AG09309 (cell line): ENCODE data around the gene IL22.

Experiments
- DNase-seq: peaks from one replicate; pipeline ENCODE4 v3.0.0-alpha.2; 2010; ENCODE audit warnings: low read depth
- H3K4me3 ChIP-seq: 2 replicates; pipeline ENCODE4 v1.5.1; 2011; ENCODE audit warnings: mild to moderate bottlenecking, low read depth, low read length, moderate library complexity; ENCODE audit not compliant: control insufficient read depth
- CTCF ChIP-seq: IDR thresholded peaks from 2 replicates; pipeline ENCODE4 v1.5.1; 2011; ENCODE audit warnings: mild to moderate bottlenecking, low read depth, low read length, inconsistent platforms; ENCODE audit not compliant: insufficient read depth, control insufficient read depth; ENCODE audit errors: missing control alignments

Gene IL22

GRCh38 chr12:68253504-68253903 lies at the start of gene IL22:
IL22 (minus strand) TSS chr12:68253604; CDS start chr12:68253448, 156 bp downstream.
- DNase-seq: no peak
- TF ChIP-seq CTCF: no peak
- H3K4me3 ChIP-seq: no peak within 1 kb of the TSS

DNA sequence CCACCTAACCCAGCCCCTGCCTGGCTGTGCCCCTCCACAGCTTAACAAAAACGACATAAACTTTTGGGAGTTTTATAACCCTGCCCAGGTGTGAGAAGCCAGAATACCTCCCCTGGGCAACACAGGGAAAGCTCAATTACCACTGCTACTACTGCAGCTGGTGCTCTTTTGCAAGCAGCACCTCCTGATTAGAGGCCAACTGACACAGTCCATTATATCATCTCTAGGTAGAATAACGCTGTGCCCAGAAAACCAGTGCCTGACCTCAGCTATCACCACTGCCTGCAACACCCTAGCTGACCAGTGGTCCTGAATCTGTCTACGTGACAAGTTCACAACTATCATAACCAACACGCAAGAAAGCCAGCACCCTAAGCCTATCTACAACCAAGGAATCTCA lies 44.5 kb upstream of the IL22 start:
- no peak for TF ChIP-seq CTCF
- no peak overlapping the region for H3K4me3 ChIP-seq
- DNase-seq: no peak

- no peak for DNase-seq
- H3K4me3 ChIP-seq: no peak overlapping the region
- TF ChIP-seq CTCF: no peak
Measured at GRCh38 chr12:68294251-68294650, 40.8 kb upstream of the IL22 start.

GRCh38 chr12:68293347-68293746 lies 39.9 kb upstream of the IL22 start:
- no peak overlapping the region for H3K4me3 ChIP-seq
- no peak for DNase-seq
- no peak for TF ChIP-seq CTCF

DNA sequence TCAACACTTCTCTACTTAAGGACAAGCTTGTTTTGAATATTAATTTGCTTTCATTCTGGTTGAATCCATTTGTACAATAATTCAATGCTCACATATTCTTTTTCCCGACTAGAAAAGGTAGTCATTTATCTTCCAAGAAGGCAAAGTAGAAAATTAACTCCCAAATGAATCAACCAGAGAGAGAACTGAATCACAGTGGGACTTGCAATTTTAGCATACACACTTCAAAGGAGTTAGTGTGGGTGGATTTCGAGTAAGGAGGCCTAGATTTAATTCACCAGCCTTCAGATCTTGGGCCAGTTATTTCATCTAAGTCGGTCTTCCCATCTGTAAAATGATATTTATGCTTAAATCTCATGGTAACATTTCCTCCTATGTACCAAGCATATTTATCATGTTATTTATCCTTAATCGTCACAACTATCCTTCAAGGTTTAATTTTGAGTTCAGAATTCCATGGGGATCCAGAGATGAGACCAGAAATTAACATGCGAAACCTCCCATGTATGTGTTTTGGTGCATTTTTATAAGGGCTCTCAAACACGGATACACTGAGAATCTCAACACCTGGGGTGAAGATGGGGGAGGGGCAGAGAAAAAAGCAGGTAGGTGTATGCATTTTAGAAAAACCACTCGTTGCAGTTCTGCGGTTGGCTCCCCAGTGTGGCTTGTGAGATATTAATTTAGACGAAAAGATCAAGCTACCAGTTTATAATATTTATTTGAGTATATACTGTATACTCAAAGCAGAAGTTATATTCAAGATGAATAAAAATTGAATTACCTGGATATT lies 38.9 kb upstream of the IL22 start:
- TF ChIP-seq CTCF: no peak
- DNase-seq: no peak
- H3K4me3 ChIP-seq: no peak overlapping the region

DNA sequence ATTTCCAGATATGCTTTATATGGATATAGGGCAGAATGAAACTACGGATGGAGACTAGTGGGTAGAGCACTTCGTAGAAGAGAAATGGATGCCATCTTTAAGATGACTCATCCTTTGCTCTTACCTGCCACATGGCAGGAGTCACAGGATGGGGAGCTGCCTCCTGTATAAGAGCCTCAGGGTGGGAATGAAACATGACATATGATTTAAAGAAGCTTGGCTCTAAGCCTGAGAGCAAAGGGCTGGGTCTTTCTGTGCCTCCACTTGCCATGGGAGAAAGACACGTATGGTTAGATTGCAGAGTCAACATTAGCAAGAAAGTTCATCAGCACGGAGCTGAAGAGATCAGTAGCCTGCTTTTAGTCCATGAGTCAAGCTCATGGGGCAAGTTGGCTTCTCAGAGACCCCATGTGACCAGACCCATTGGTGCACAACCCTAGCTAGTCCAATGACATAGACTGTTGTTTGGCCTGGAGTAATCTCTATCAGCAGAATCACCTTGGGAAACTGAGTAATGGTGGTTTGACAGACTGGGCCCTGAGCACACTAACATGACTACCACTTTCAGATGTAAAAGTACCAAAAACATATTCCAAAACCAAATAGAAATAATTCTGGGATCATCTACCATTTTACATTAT lies 38.1 kb upstream of the IL22 start:
- no peak for TF ChIP-seq CTCF
- DNase-seq: no peak
- H3K4me3 ChIP-seq: no peak overlapping the region
